Fibroblast of peridontal ligament (primary cell): ENCODE measurements around the gene SPATA22.
"Not testable (repeated sequence)": the region's sequence is repeated elsewhere in the genome, so short reads cannot be mapped to it uniquely, and the experiment has no call there.

Experiments used
- DNase-seq: peaks from one replicate; pipeline ENCODE4 v3.0.0-alpha.2; 2010; ENCODE audit errors: extremely low read depth

The SPATA22 gene

GRCh38 chr17:3474212-3474611 is 2.6 kb upstream of the SPATA22 start:
- DNase-seq = no peak

GRCh38 chr17:3472137-3472536 is 518 bp upstream of the SPATA22 start:
- no peak for DNase-seq

DNA sequence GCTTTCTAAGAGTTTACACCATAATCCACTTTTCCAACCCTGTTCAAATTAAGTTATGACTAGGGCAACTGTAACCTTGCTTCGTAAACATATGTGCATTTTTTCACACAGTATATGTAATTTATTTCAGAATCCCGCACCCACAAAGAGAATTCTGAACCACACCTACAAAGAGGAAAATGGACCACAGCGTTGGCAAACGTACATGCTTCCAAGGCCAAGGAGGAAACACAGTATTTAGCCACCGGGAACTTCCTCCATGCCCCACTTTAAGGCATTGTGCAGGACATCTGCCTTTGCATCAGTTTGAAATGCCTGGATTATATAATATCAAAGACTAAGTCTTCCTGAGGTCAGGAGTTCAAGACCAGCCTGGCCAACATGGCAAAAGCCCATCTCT is 2.1 kb downstream of the SPATA22 start:
- DNase-seq = no peak

DNA sequence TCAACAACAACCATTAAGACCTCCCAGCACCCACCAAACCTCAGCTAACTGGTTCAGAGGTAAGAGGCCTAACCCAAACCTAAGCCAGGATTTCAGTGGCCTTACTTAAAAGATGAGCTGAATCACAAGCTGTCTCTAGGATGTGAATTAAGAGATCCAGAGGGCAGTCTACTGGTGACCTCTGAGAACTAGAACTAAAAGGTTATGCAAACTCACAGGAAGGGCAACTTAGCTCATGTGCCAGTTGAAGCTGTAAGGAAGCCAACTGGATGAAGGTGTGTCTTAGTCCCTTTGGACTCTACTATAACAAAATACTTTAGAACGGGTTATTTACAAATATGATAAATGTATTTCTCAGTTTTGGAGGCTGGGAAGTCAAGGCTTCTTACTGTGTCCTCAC is 5.3 kb downstream of the SPATA22 start:
- not testable (repeated sequence) for DNase-seq

DNA sequence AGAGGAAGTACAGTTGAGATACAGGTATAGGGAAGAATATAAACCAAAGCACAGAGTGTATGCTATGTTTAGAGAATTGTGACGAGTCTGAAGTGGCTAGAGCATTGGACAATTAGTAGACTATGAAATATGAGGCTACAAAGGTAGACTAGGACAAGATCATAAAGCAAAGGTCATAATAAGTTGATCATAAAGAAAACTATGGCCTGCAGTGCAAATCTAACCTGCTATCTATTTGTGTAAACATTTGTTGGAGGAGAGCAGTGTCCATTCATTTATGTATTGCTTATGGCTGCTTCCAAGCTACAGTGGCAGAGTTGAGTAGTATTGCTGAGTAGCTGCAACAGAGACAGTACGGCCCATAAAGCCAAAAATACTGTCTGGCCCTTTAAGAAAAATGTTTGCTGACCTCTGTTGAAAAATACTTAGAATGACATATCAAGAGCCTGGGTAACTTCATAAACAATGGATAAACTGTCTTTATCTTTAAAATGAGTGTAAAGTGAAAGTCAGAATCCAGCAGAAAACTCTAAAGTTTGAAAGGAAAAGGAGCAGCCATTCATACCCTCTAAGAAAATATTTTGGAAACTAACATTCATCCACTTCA is 23.5 kb downstream of the SPATA22 start:
- no peak for DNase-seq

DNA sequence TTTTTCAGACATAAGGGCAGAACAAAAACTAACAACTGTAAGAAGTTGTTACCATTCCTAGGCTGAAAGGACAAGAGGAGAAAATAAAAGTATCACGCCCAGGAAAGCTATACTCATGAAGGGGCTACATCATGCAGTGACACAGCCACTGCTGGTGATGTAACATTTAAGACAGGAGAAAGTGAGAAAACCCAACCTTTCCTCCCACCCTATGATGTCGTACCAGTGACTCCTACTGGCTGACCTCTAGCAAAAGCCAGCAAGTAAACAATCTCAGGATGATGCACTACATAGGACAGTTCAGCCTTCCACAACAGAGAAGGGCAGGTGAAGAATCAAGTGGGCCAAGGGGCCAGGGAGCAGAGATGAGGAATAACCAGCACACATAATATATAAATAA is 24.0 kb downstream of the SPATA22 start:
- DNase-seq = no peak

DNA sequence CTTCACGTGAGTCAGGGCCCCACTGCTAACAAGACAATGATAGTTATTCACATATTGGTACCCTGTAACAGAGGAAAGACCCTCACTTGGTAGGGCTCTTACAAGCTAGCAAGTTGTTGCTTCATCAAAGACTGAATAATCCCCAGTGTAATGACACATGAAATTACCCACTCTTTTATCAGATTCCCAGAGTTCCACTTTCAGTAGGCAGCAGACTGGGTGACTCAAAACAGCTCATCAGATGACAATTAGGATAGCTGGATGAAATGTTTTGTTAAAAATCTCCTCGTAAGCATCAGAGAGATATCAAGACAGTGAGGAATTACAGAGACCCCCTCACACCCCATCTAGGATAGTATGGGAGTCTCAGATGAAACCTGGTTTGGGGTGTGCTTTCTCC is 31.2 kb downstream of the SPATA22 start:
- no peak for DNase-seq

DNA sequence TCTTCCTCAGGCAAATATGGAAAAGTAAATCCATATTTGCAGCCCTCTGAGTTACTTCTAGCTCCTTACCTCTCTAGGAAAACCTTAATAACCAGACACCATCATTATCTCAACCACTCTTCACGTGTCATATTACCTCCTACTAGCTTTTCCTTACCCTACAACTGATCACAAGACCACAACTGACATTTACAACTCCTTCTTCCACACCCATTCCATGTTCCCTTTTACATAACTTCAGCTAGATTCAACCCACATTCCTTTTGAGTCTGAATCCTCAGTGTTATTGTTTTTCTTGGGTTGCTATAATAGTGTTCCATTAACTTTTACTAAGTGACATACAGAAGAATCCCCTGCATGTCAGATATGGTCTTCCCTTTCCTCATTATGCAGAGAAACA is 33.3 kb downstream of the SPATA22 start:
- DNase-seq = no peak

DNA sequence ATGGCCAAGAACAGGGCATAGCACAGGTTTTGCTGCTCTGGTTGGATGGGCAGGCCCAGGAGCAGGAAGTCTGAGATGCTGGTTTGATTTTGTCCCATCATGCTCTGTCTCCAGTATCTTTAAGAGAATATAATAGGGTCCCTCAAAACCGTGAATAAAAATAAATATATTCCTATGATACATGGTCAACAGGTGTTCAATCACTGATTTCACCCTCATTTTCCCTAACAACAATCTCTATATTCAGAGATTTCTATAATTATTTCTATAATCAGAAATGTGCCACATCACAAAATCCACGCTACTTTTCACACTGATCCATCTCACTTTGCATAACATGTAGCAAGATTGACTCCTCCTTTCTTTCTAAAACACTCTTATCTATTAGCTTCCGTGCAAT is 37.9 kb downstream of the SPATA22 start, which contains the start of gene OR1E2:
Gene OR1E2 (minus strand): TSS at position 101 of the 400 bp plus-strand sequence. CDS start 0 bp downstream, at position 101.
- no peak for DNase-seq

GRCh38 chr17:3433215-3433614 is 38.4 kb downstream of the SPATA22 start:
- not testable (repeated sequence) for DNase-seq

GRCh38 chr17:3418222-3418621 is 53.4 kb downstream of the SPATA22 start:
- no peak for DNase-seq

DNA sequence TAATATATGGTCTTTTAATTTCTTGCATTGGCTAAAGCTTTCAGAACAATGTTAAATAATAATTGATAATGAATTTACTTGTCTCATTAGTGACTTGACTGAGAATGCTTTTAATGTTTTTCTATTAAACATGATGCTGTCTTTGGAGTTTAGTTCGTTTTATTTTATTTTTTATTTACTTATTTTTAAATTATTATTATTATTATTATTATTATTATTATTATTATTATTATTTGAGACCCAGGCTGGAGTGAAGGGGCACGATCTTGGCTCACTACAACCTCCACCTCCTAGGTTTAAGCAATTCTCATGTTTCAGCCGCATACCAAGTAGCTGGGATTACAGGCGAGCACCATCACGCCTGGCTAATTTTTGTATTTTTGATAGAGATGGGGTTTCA is 56.0 kb downstream of the SPATA22 start:
- no peak for DNase-seq

- DNase-seq = not testable (repeated sequence)
These were observed 59.4 kb downstream of the SPATA22 start for GRCh38 chr17:3412216-3412615.

DNA sequence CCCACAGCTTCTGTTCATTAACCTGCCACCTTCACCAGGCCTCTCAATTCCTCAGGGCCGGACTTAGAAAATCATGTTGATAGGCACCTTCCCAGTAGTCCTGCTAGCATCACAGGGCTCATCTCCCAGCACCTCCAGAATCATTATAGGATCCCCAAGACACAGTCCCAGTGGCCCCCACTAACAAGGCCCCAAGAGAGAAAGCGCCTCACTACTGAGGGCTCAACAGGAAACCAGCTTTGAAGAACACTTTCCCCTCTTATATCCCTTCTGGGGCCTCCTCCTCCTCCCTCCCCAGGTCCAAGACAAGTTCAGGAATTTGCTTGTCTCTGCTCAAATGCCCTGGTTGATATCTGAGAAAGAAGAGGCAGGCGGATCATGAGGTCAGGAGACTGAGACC is 60.5 kb downstream of the SPATA22 start, which contains the start of gene OR3A3:
Gene OR3A3 (plus strand): TSS at position 301 of the 400 bp plus-strand sequence.
- DNase-seq = no peak

GRCh38 chr17:3403856-3404255 is 67.8 kb downstream of the SPATA22 start:
- DNase-seq = not testable (repeated sequence)

DNA sequence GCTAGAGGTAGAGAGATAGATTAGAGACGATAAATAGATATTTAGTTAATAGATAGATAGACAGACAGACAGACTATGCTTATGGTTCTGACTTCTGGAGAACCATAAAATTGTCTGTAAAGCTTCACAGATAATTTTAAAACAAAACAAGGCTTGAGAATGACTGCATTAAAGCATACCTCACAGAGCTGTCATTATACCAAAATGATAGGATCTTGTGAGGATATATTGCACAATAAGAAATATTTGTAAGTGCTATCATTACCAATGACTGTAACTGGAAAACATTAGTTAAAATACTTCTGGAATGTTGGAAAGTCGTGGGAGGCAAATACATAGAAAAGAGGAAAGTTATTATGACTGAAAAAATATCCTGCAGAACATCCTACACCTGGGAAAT is 69.8 kb downstream of the SPATA22 start:
- no peak for DNase-seq

DNA sequence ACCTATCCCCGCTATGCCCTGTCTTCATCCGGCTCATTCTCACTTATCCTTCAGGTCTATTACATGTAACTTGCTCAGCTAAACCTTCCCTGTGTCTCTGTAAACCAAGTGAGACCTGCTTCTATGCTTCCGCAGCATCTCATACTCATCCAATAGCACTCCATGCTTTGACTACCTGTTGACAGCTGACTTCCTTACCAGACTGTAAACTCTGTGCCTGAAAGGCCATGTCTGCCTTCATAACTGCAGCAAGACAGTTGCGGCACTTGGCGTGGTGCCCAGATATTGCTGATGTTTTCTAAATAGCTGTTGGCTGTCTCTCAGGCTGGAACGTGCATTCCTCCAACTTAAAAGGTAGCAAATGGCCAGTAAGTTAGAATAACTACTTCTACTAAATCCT is 71.6 kb downstream of the SPATA22 start:
- no peak for DNase-seq

DNA sequence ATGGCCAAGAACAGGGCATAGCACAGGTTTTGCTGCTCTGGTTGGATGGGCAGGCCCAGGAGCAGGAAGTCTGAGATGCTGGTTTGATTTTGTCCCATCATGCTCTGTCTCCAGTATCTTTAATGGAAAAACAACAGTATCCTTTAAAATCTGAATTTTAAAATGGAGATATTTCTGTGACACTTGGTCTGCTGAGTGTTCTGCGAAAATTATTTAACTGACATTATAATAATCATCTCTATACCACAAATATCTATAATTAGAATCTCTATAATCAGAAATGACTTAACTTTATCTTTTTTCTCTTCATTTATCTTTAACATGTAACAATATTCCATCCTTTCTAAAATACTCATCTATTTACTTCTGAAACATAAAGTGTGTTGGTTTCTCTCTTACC is 73.3 kb downstream of the SPATA22 start, which contains the start of gene OR1E1:
Gene OR1E1 (minus strand): TSS at position 101 of the 400 bp plus-strand sequence. CDS start 0 bp downstream, at position 101.
- no peak for DNase-seq

DNA sequence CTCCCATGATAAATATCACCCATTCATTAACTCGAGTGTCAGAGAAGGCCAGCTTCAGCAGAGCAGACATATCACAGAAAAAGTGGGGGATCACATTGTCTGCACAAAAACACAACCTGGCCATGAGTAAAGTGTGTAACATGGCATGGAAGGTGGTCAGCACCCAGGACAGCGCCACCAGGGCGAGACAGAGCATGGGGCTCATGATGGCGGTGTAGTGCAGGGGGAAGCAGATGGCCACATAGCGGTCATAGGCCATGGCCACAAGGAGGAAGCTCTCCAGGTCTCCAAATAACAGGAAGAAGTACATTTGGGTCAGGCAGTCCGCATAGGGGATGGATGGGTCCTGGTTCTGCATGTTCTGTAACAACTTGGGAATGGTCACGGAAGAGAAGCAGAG is 73.8 kb downstream of the SPATA22 start:
- DNase-seq = not testable (repeated sequence)
